Uterus (tissue), 2 donors: Measurements from ENCODE around the gene ITSN1.

Source experiments
- POLR2A ChIP-seq, 2 donors: fragments of 450-650 bp; IDR thresholded peaks; one replicate each; pipeline ENCODE4 v1.6.1; 2016; ENCODE audit warnings: antibody characterized with exemption in 2 of 2, mild to moderate bottlenecking in 1 of 2, moderate library complexity in 1 of 2
- TF ChIP-seq, protein P1 (sequence below), 4 experiments: fragments of 200-600 bp in 2 of 4; fragments of 450-650 bp in 2 of 4; sonication (generic) in 2 of 4; IDR thresholded peaks; one replicate each; pipeline ENCODE4 v1.5.1; 2016 to 2019; ENCODE audit warnings: antibody characterized with exemption in 4 of 4, mild to moderate bottlenecking in 2 of 4, moderate library complexity in 1 of 4

DNA sequence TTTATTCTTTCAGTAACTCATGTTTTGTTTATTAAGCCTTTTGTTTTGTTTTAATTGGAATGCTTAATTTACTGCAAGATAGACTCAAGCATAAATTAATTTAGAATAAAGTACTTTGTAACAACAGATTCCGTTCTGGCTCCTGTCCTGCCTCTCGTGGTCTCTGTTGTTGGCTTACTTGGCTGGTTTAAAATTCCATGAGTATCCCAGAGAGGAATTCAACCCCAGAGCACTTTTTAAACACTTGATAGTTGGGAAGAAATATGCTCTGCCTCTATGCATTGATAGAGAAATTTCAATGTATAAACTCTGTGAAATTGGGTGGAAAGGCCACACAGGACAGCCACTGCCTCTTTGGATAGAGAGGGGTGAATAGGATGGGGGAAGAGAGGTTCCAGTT is 183.6 kb downstream of the ITSN1 start:
- TF ChIP-seq, protein P1, sequence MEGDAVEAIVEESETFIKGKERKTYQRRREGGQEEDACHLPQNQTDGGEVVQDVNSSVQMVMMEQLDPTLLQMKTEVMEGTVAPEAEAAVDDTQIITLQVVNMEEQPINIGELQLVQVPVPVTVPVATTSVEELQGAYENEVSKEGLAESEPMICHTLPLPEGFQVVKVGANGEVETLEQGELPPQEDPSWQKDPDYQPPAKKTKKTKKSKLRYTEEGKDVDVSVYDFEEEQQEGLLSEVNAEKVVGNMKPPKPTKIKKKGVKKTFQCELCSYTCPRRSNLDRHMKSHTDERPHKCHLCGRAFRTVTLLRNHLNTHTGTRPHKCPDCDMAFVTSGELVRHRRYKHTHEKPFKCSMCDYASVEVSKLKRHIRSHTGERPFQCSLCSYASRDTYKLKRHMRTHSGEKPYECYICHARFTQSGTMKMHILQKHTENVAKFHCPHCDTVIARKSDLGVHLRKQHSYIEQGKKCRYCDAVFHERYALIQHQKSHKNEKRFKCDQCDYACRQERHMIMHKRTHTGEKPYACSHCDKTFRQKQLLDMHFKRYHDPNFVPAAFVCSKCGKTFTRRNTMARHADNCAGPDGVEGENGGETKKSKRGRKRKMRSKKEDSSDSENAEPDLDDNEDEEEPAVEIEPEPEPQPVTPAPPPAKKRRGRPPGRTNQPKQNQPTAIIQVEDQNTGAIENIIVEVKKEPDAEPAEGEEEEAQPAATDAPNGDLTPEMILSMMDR (IDR thresholded peaks at IDR 0.05): no peak
- no peak for TF ChIP-seq POLR2A (IDR thresholded peaks at IDR 0.05)
